ENCODE results near the gene ZNF484.
A peak's percentile ranks its signal among the peaks of the same experiment; 100 is the strongest.
"Not testable (repeated sequence)": the region's sequence is repeated elsewhere in the genome, so short reads cannot be mapped to it uniquely, and the experiment has no call there.

The ZNF484 gene

GRCh38 chr9:92875373-92875772 lies 2.5 kb downstream of the ZNF484 start:
- no peak overlapping the region for H3K9ac ChIP-seq (ENCODE audit: low read length)
- no peaks in the 10 kb centered on the region for H3K27me3 ChIP-seq (ENCODE audit: low read length)
- no peak overlapping the region for H2AFZ ChIP-seq (ENCODE audit: low read depth, low read length, severe bottlenecking)
- no peaks in the 10 kb centered on the region for H3K9me2 ChIP-seq (replicated peaks; ENCODE audit: insufficient read depth, low read length)
- H3K36me3 ChIP-seq (ENCODE audit: low read length) = no peaks in the 10 kb centered on the region
- TF ChIP-seq EZH2phosphoT487 (conservative IDR thresholded peaks at IDR 0.05; ENCODE audit: low read length) (no peak), CTCF (IDR thresholded peaks at IDR 0.05; ENCODE audit: insufficient read depth, low read length, poor library complexity, severe bottlenecking) (no peak)
- H3K9me3 ChIP-seq (ENCODE audit: insufficient read depth, low read length) = no peaks in the 10 kb centered on the region
- H4K20me1 ChIP-seq (ENCODE audit: low read depth, low read length) = no peaks in the 10 kb centered on the region
- H3K27ac ChIP-seq (ENCODE audit: low read depth, low read length) = no peak overlapping the region
- peak overlapping the region; percentile 100 for H3K4me2 ChIP-seq (ENCODE audit: low read depth, low read length, poor library complexity, severe bottlenecking)
- no peak overlapping the region for H3K4me3 ChIP-seq (ENCODE audit: insufficient read depth, low read length, poor library complexity, severe bottlenecking)
- H3K79me2 ChIP-seq (ENCODE audit: insufficient read depth, low read length) = peaks cover 40% of the 10 kb centered on the region
- 0 out of 2 replicates have a peak, but pooled peaks cover 7% of the 10 kb centered on the region for H3F3A ChIP-seq (ENCODE audit: insufficient read depth)

GRCh38 chr9:92870289-92870688 lies 7.5 kb downstream of the ZNF484 start:
- Histone ChIP-seq H3K27me3 (ENCODE audit: low read length) (no peaks in the 10 kb centered on the region), H3K79me2 (ENCODE audit: insufficient read depth, low read length) (peaks cover 28% of the 10 kb centered on the region), H3K9me3 (ENCODE audit: insufficient read depth, low read length) (no peaks in the 10 kb centered on the region), H3K4me3 (ENCODE audit: insufficient read depth, low read length, poor library complexity, severe bottlenecking) (no peak overlapping the region), H4K20me1 (ENCODE audit: low read depth, low read length) (no peaks in the 10 kb centered on the region), H3K4me2 (ENCODE audit: low read depth, low read length, poor library complexity, severe bottlenecking) (no peak overlapping the region), H2AFZ (ENCODE audit: low read depth, low read length, severe bottlenecking) (no peak overlapping the region), H3K36me3 (ENCODE audit: low read length) (peaks cover 3% of the 10 kb centered on the region; the same call in 1 of the 2 replicates), H3K27ac (ENCODE audit: low read depth, low read length) (no peak overlapping the region), H3K9ac (ENCODE audit: low read length) (no peak overlapping the region), H3F3A (ENCODE audit: insufficient read depth) (0 out of 2 replicates have a peak, but pooled peaks cover 7% of the 10 kb centered on the region), H3K9me2 (replicated peaks; ENCODE audit: insufficient read depth, low read length) (no peaks in the 10 kb centered on the region)
- TF ChIP-seq EZH2phosphoT487 (conservative IDR thresholded peaks at IDR 0.05; ENCODE audit: low read length) (no peak), CTCF (IDR thresholded peaks at IDR 0.05; ENCODE audit: insufficient read depth, low read length, poor library complexity, severe bottlenecking) (no peak)

- H3K9me3 ChIP-seq (ENCODE audit: insufficient read depth, low read length); H3K9me2 ChIP-seq (replicated peaks; ENCODE audit: insufficient read depth, low read length); H3K4me2 ChIP-seq (ENCODE audit: low read depth, low read length, poor library complexity, severe bottlenecking); H2AFZ ChIP-seq (ENCODE audit: low read depth, low read length, severe bottlenecking); H3K27me3 ChIP-seq (ENCODE audit: low read length); H3K36me3 ChIP-seq (ENCODE audit: low read length); H4K20me1 ChIP-seq (ENCODE audit: low read depth, low read length); H3K9ac ChIP-seq (ENCODE audit: low read length); H3F3A ChIP-seq (ENCODE audit: insufficient read depth); H3K27ac ChIP-seq (ENCODE audit: low read depth, low read length); H3K4me3 ChIP-seq (ENCODE audit: insufficient read depth, low read length, poor library complexity, severe bottlenecking): not testable (repeated sequence)
- H3K79me2 ChIP-seq (ENCODE audit: insufficient read depth, low read length) = peaks cover 24% of the 10 kb centered on the region
These were observed 11.2 kb downstream of the ZNF484 start for GRCh38 chr9:92866600-92866999.

GRCh38 chr9:92864152-92864551 lies 13.7 kb downstream of the ZNF484 start:
- H3F3A ChIP-seq (ENCODE audit: insufficient read depth) = no peaks in the 10 kb centered on the region
- no peaks in the 10 kb centered on the region for H3K9me3 ChIP-seq (ENCODE audit: insufficient read depth, low read length)
- no peak overlapping the region for H2AFZ ChIP-seq (ENCODE audit: low read depth, low read length, severe bottlenecking)
- no peak overlapping the region for H3K9ac ChIP-seq (ENCODE audit: low read length)
- no peak overlapping the region for H3K4me2 ChIP-seq (ENCODE audit: low read depth, low read length, poor library complexity, severe bottlenecking)
- peaks cover 15% of the 10 kb centered on the region for H3K79me2 ChIP-seq (ENCODE audit: insufficient read depth, low read length)
- no peaks in the 10 kb centered on the region for H3K9me2 ChIP-seq (replicated peaks; ENCODE audit: insufficient read depth, low read length)
- no peaks in the 10 kb centered on the region for H3K27me3 ChIP-seq (ENCODE audit: low read length)
- H3K27ac ChIP-seq (ENCODE audit: low read depth, low read length) = no peak overlapping the region
- no peak overlapping the region for H3K4me3 ChIP-seq (ENCODE audit: insufficient read depth, low read length, poor library complexity, severe bottlenecking)
- H4K20me1 ChIP-seq (ENCODE audit: low read depth, low read length) = no peaks in the 10 kb centered on the region
- H3K36me3 ChIP-seq (ENCODE audit: low read length) = peaks cover 5% of the 10 kb centered on the region
- TF ChIP-seq EZH2phosphoT487 (conservative IDR thresholded peaks at IDR 0.05; ENCODE audit: low read length) (no peak), CTCF (IDR thresholded peaks at IDR 0.05; ENCODE audit: insufficient read depth, low read length, poor library complexity, severe bottlenecking) (no peak)

Data from SU-DHL-6 (cell line).